HepG2 (cell line): ENCODE results near the gene SPATA33. TPM values are rescaled to one million over a fixed set of nuclear protein-coding genes. Genes with fewer than 3 reads are reported as not detected.

ENCODE experiments used
- ATAC-seq: fragments of 200-7000 bp; cut with Tn5 transposase; 3 replicates; pipeline ENCODE4 v1.9.1; 2020; ENCODE audit warnings: mild to moderate bottlenecking, moderate library complexity
- BruUV-seq: library from RNA; stranded (reverse); fragments of 400-500 nt; replicated peaks from 2 replicates; lab custom pipeline; 2021; lab: Mats Ljungman, UMichigan
- CTCF ChIA-PET: fragments of 300-600 bp; formaldehyde crosslinking; extraction: SDS; loops from one replicate; lab custom pipeline; 2021; ENCODE audit warnings: low total read pairs, inconsistent platforms, low intra/inter-chr PET ratio; lab: Yijun Ruan, JAX
- POLR2A ChIA-PET: fragments of 350-600 bp; sonication (Branson Sonifier 250); formaldehyde crosslinking; loops from one replicate; lab custom pipeline; 2020; ENCODE audit warnings: antibody characterized with exemption, inconsistent platforms; lab: Yijun Ruan, JAX
- DNase-seq: peaks from one replicate; pipeline ENCODE4 v3.0.0-alpha.2; 2015; ENCODE audit warnings: low spot score
- FAIRE-seq: peaks from 3 replicates; lab custom pipeline; 2011; peaks lifted over from hg19 to GRCh38; lab: Jason Lieb, UNC
- H2AFZ ChIP-seq: one replicate; pipeline ENCODE4 v1.6.1; 2011; ENCODE audit warnings: low read length, inconsistent platforms
- H3K27ac ChIP-seq: fragments of 300-600 bp; 3 replicates; pipeline ENCODE4 v1.8.0; 2011; ENCODE audit warnings: mixed run types, mild to moderate bottlenecking, mixed read lengths, low read length, inconsistent platforms; ENCODE audit not compliant: insufficient read depth; ENCODE audit errors: extremely low read length
- H3K27me3 ChIP-seq, 2 experiments: fragments of 200-600 bp in 1 of 2; 2 replicates in 1 of 2; 3 replicates in 1 of 2; pipeline versions ENCODE4 v1.6.0 to v1.8.0; 2011; ENCODE audit warnings: low read length in 2 of 2, mild to moderate bottlenecking in 2 of 2, moderate library complexity in 2 of 2, inconsistent platforms in 1 of 2; ENCODE audit not compliant: insufficient read depth in 2 of 2, control insufficient read depth in 1 of 2
- H3K36me3 ChIP-seq, 2 experiments: fragments of 200-600 bp in 1 of 2; replicated peaks in 1 of 2; 2 replicates in 1 of 2; 3 replicates in 1 of 2; pipeline versions ENCODE4 v1.5.1 to v1.8.0; 2011; ENCODE audit warnings: low read length in 2 of 2, inconsistent platforms in 1 of 2; ENCODE audit not compliant: insufficient read depth in 2 of 2, control insufficient read depth in 1 of 2
- H3K4me1 ChIP-seq: 2 replicates; pipeline ENCODE4 v1.5.1; 2012; ENCODE audit warnings: low read length, inconsistent platforms; ENCODE audit not compliant: insufficient read depth
- H3K4me2 ChIP-seq: 2 replicates; pipeline ENCODE4 v1.6.0; 2011; ENCODE audit warnings: low read depth, low read length, inconsistent platforms
- H3K4me3 ChIP-seq, 3 experiments: fragments of 200-600 bp in 1 of 3; sonication (generic), shearing (Covaris generic) in 1 of 3; replicated peaks in 1 of 3; 2 replicates each; pipeline ENCODE4 v1.5.1; 2011 to 2016; ENCODE audit warnings: low read length in 3 of 3, inconsistent platforms in 2 of 3, low read depth in 2 of 3, mild to moderate bottlenecking in 2 of 3, control low read depth in 1 of 3, mixed read lengths in 1 of 3; ENCODE audit not compliant: insufficient read depth in 1 of 3
- H3K79me2 ChIP-seq: one replicate; pipeline ENCODE4 v1.6.1; 2011; ENCODE audit warnings: low read length, inconsistent platforms; ENCODE audit not compliant: insufficient read depth
- H3K9ac ChIP-seq: 2 replicates; pipeline ENCODE4 v1.6.0; 2011; ENCODE audit warnings: mild to moderate bottlenecking, low read depth, low read length, inconsistent platforms; ENCODE audit not compliant: insufficient read depth
- H3K9me3 ChIP-seq: 2 replicates; pipeline ENCODE4 v1.5.1; 2012; ENCODE audit warnings: mild to moderate bottlenecking, low read length
- H4K20me1 ChIP-seq: 2 replicates; pipeline ENCODE4 v1.6.0; 2011; ENCODE audit warnings: inconsistent platforms, mild to moderate bottlenecking, low read length, moderate library complexity; ENCODE audit not compliant: insufficient read depth
- BHLHE40 ChIP-seq: IDR thresholded peaks from 2 replicates; pipeline ENCODE4 v1.6.1; 2011; ENCODE audit warnings: low read length, improper control_type of control experiment
- EEA1 ChIP-seq: sonication (generic); formaldehyde crosslinking; IDR thresholded peaks from 2 replicates; pipeline ENCODE4 v1.5.1; 2020; ENCODE audit warnings: mild to moderate bottlenecking, missing genetic modification reagents, borderline replicate concordance
- KLF12 ChIP-seq: sonication (generic); formaldehyde crosslinking; IDR thresholded peaks from 2 replicates; pipeline ENCODE4 v1.4.0; 2020; ENCODE audit warnings: missing genetic modification reagents, borderline replicate concordance
- MYC ChIP-seq: sonication (generic); formaldehyde crosslinking; IDR thresholded peaks from 2 replicates; pipeline ENCODE4 v1.9.0; 2021; ENCODE audit warnings: missing genetic modification reagents, borderline replicate concordance
- SMC3 ChIP-seq: IDR thresholded peaks from 2 replicates; pipeline ENCODE4 v1.6.1; 2011; ENCODE audit warnings: low read length, improper control_type of control experiment
- TFE3 ChIP-seq: IDR thresholded peaks from 2 replicates; pipeline ENCODE4 v1.6.1; 2016
- ZBTB38 ChIP-seq: sonication (generic); formaldehyde crosslinking; IDR thresholded peaks from 2 replicates; pipeline ENCODE4 v1.5.1; 2020; ENCODE audit warnings: mild to moderate bottlenecking, missing genetic modification reagents
- ZNF180 ChIP-seq: sonication (generic); formaldehyde crosslinking; IDR thresholded peaks from 2 replicates; pipeline ENCODE4 v1.4.0; 2020; ENCODE audit warnings: low read depth, missing genetic modification reagents, borderline replicate concordance
- ZNF713 ChIP-seq: sonication (generic); formaldehyde crosslinking; IDR thresholded peaks from 2 replicates; pipeline ENCODE4 v1.4.0; 2020; ENCODE audit warnings: mild to moderate bottlenecking, missing genetic modification reagents
- WGBS: methylation state at CpG from one replicate; pipeline ENCODE4 v1.1.6; 2017; ENCODE audit warnings: low lambda C conversion rate; 5-methylcytosine and 5-hydroxymethylcytosine counted together
- in situ Hi-C: cut with HindIII; loops from 2 replicates; pipeline ENCODE4 v1.10.0; 2017; ENCODE audit warnings: low pct_unique_long_range_greater_than_20kb; ENCODE audit not compliant: extremely low pct_ligation_motif_present
- intact Hi-C: fragments of 100-400 bp; cut with micrococcal nuclease; formaldehyde crosslinking; loops from one replicate; pipeline ENCODE4 v1.10.0; 2022; ENCODE audit not compliant: unreplicated experiment
- polyA plus RNA-seq, 8 experiments: library from polyadenylated mRNA; depleted of rRNA in 3 of 8; stranded (reverse) in 7 of 8; unstranded in 1 of 8; fragments of >200 nt; fragmentation: Illumina TruSeq in 4 of 8; extraction: Trizol in 4 of 8; gene quantifications; 2 replicates each; pipeline versions ENCODE4 v1.2.1 to v1.2.3, GENCODE V29; 2011 to 2016; ENCODE audit warnings: low read depth in 4 of 8, missing spikeins in 1 of 8, mixed read lengths in 1 of 8; ENCODE audit not compliant: insufficient read depth in 1 of 8
- total RNA-seq, 5 experiments: library from RNA; depleted of rRNA; stranded (reverse); fragments of >200 nt; fragmentation: Illumina TruSeq; extraction: Trizol; gene quantifications; 2 replicates each; pipeline ENCODE4 v1.2.3, GENCODE V29; 2016; ENCODE audit warnings: low read depth in 1 of 5
- TF ChIP-seq, protein P1 (sequence below): sonication (generic); formaldehyde crosslinking; IDR thresholded peaks from 2 replicates; pipeline ENCODE4 v1.5.1; 2020; ENCODE audit warnings: mild to moderate bottlenecking, missing genetic modification reagents, moderate library complexity
- TF ChIP-seq, protein P2 (sequence below): sonication (generic); formaldehyde crosslinking; IDR thresholded peaks from 2 replicates; pipeline ENCODE4 v1.4.0; 2020; ENCODE audit warnings: missing genetic modification reagents, low read depth, mild to moderate bottlenecking, borderline replicate concordance

SPATA33 gene
- total and polyA plus RNA-seq, 2 of the 13 experiments (the other 11 are each of a cell fraction or from before 2014, with no cell fraction given): 5.7 to 11.0 TPM

GRCh38 chr16:89669755-89670154 is 12.1 kb downstream of the SPATA33 start (continued):
- no peak for TF ChIP-seq ZNF180 (CRISPR knock-in tag)
- TF ChIP-seq ZNF713: no peak
- TF ChIP-seq BHLHE40: no peak

- ChIA-PET POLR2A (interaction anchor here (0.6 to 1.6 kb wide), 4 partner anchors 13 to 251 kb away, joined by 3 to 8 read pairs (median 4); no protein-coding TSS in a partner anchor), CTCF (no interaction called here)
- no peak overlapping the region for H3K4me3 ChIP-seq
- H3K4me2 ChIP-seq: no peak overlapping the region
- H3K9ac ChIP-seq: no peak overlapping the region
- DNase-seq (peak; percentile 21), FAIRE-seq (peak; percentile 42), ATAC-seq (peak; percentile 71)
- no peaks in the 10 kb centered on the region for H3K36me3 ChIP-seq
- peaks cover 26% of the 10 kb centered on the region for H3K4me1 ChIP-seq
- no peaks in the 10 kb centered on the region for H3K79me2 ChIP-seq
- 78% methylated on average over 10 of the region's 10 CpGs for WGBS
- no peak overlapping the region for H3K27ac ChIP-seq
- BruUV-seq: no TSS peak
- TF ChIP-seq SMC3 (peak; percentile 28; the same call in 1 of the 2 replicates), MYC (CRISPR knock-in tag) (peak; percentile 28; the same call in 1 of the 2 replicates), ZBTB38 (CRISPR knock-in tag) (0 out of 2 replicates have a peak, but pooled peaks have one; percentile 23), TFE3 (CRISPR knock-in tag) (no peak), EEA1 (CRISPR knock-in tag) (0 out of 2 replicates have a peak, but pooled peaks have one; percentile 57), KLF12 (no peak)
- TF ChIP-seq, protein P1, sequence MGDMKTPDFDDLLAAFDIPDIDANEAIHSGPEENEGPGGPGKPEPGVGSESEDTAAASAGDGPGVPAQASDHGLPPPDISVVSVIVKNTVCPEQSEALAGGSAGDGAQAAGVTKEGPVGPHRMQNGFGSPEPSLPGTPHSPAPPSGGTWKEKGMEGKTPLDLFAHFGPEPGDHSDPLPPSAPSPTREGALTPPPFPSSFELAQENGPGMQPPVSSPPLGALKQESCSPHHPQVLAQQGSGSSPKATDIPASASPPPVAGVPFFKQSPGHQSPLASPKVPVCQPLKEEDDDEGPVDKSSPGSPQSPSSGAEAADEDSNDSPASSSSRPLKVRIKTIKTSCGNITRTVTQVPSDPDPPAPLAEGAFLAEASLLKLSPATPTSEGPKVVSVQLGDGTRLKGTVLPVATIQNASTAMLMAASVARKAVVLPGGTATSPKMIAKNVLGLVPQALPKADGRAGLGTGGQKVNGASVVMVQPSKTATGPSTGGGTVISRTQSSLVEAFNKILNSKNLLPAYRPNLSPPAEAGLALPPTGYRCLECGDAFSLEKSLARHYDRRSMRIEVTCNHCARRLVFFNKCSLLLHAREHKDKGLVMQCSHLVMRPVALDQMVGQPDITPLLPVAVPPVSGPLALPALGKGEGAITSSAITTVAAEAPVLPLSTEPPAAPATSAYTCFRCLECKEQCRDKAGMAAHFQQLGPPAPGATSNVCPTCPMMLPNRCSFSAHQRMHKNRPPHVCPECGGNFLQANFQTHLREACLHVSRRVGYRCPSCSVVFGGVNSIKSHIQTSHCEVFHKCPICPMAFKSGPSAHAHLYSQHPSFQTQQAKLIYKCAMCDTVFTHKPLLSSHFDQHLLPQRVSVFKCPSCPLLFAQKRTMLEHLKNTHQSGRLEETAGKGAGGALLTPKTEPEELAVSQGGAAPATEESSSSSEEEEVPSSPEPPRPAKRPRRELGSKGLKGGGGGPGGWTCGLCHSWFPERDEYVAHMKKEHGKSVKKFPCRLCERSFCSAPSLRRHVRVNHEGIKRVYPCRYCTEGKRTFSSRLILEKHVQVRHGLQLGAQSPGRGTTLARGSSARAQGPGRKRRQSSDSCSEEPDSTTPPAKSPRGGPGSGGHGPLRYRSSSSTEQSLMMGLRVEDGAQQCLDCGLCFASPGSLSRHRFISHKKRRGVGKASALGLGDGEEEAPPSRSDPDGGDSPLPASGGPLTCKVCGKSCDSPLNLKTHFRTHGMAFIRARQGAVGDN (CRISPR knock-in tag): peak; percentile 36
- TF ChIP-seq, protein P2, sequence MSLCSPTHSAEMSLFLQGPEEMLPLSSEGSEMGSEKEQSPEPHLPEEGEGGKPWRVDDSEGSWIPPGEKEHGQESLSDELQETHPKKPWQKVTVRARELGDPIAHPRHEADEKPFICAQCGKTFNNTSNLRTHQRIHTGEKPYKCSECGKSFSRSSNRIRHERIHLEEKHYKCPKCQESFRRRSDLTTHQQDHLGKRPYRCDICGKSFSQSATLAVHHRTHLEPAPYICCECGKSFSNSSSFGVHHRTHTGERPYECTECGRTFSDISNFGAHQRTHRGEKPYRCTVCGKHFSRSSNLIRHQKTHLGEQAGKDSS: peak; percentile 46; the same call in 1 of the 2 replicates
- H3K27me3 ChIP-seq: no peaks in the 10 kb centered on the region
- intact Hi-C loops (loop anchor here (2.0 kb wide), 1 partner anchor 16 kb away; the partner anchor contains the start of gene CDK10), in situ Hi-C loops (no loop called here)
- peaks cover 12% of the 10 kb centered on the region; the same call in 1 of the 2 replicates for H3K9me3 ChIP-seq
- H4K20me1 ChIP-seq: no peaks in the 10 kb centered on the region
- H2AFZ ChIP-seq: no peak overlapping the region
These were observed 13.1 kb downstream of the SPATA33 start for GRCh38 chr16:89670496-89671431.
